Sigmoid colon (tissue), 4 donors: ENCODE measurements around the gene SNX33.

ENCODE experiments used
- EP300 ChIP-seq, 4 donors: sonication (generic); formaldehyde crosslinking; IDR thresholded peaks; one replicate each; pipeline ENCODE4 v1.6.1; 2017; ENCODE audit warnings: antibody characterized with exemption in 4 of 4
- POLR2A ChIP-seq, 2 donors: fragments of 450-650 bp; IDR thresholded peaks; one replicate each; pipeline ENCODE4 v1.6.1; 2016; ENCODE audit warnings: antibody characterized with exemption in 2 of 2, mild to moderate bottlenecking in 2 of 2, moderate library complexity in 2 of 2
- TF ChIP-seq, protein P1 (sequence below), 4 experiments: fragments of 450-650 bp in 3 of 4; fragments of 200-600 bp in 1 of 4; IDR thresholded peaks; one replicate each; pipeline ENCODE4 v1.5.1; 2016 to 2019; ENCODE audit warnings: antibody characterized with exemption in 4 of 4, mild to moderate bottlenecking in 3 of 4, moderate library complexity in 2 of 4

DNA sequence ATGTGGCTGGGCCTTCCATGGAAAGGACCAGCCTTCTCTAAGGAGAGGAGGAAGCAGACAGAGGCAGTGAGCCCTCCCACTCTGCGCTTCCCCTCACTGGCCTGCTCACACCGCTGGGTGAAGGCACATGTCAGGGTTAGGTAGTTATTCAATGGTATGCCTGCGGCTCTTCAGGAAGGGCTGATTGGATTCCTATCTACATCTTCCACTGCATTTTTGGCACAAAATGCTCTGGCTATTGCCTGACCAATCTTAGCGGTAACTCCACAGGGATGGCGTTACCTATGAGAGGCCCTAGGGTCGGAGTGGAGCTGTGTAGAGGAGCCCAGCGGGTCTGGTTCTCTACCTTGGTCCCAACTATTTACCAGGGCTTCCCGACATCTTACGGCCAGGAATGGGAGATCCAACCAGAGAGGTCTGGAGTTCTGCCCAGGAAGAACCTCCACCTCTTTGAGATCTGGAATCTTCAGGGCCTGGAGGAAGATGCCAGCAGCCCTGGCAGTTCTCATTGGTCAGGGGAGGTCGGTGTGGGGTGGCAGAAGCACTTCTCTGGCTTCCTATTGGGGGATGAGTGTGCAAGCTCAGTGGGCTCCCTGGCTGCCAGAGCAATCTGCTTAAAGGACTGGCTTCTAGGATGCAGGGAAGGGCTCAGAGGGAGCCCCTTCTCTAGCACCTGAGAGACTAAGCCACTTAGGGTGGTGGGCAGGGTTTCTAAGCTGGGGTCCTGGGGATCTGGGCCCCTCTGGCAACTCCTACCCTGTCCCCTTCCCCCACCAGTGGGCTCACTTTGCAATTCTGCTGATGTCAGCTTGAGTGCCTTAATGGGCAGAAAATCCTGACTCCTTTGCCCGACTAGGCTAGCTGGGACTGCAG, 24.3 kb downstream of the SNX33 start:
- TF ChIP-seq POLR2A (IDR thresholded peaks at IDR 0.05) (no peak), EP300 (IDR thresholded peaks at IDR 0.05) (no peak)
- TF ChIP-seq, protein P1, sequence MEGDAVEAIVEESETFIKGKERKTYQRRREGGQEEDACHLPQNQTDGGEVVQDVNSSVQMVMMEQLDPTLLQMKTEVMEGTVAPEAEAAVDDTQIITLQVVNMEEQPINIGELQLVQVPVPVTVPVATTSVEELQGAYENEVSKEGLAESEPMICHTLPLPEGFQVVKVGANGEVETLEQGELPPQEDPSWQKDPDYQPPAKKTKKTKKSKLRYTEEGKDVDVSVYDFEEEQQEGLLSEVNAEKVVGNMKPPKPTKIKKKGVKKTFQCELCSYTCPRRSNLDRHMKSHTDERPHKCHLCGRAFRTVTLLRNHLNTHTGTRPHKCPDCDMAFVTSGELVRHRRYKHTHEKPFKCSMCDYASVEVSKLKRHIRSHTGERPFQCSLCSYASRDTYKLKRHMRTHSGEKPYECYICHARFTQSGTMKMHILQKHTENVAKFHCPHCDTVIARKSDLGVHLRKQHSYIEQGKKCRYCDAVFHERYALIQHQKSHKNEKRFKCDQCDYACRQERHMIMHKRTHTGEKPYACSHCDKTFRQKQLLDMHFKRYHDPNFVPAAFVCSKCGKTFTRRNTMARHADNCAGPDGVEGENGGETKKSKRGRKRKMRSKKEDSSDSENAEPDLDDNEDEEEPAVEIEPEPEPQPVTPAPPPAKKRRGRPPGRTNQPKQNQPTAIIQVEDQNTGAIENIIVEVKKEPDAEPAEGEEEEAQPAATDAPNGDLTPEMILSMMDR (IDR thresholded peaks at IDR 0.05), result no peak
